Common myeloid progenitor, CD34-positive (primary cell): ENCODE data around the gene WDR45.
A peak's percentile ranks its signal among the peaks of the same experiment; 100 is the strongest.

Experiments used
- CTCF ChIA-PET: fragments of 350-600 bp; sonication (Branson Sonifier 250); formaldehyde crosslinking; loops from one replicate; lab custom pipeline; 2021; ENCODE audit warnings: antibody characterized with exemption; lab: Charles Lee
- POLR2A ChIA-PET: fragments of 350-600 bp; sonication (Branson Sonifier 250); formaldehyde crosslinking; loops from one replicate; lab custom pipeline; 2021; ENCODE audit warnings: antibody characterized with exemption; lab: Charles Lee
- DNase-seq, 3 donors: peaks; one replicate each; pipeline versions ENCODE4 v3.0.0 to v3.0.0-alpha.2; 2013
- H3K27ac ChIP-seq, 2 experiments: 1 replicate in 1 of 2; 2 replicates in 1 of 2; pipeline ENCODE4 v1.7.0; 2013; ENCODE audit warnings: inconsistent platforms in 2 of 2, low read length in 2 of 2, mild to moderate bottlenecking in 2 of 2, low read depth in 1 of 2, moderate library complexity in 1 of 2; ENCODE audit not compliant: severe bottlenecking in 2 of 2, insufficient read depth in 1 of 2, poor library complexity in 1 of 2
- H3K27me3 ChIP-seq, 5 experiments: replicated peaks in 2 of 5; 1 replicate in 3 of 5; 2 replicates in 2 of 5; pipeline versions ENCODE4 v1.6.1 to v1.7.0; 2013; ENCODE audit warnings: low read length in 4 of 5, mild to moderate bottlenecking in 2 of 5, moderate library complexity in 2 of 5, inconsistent platforms in 1 of 5; ENCODE audit not compliant: insufficient read depth in 5 of 5, control insufficient read depth in 4 of 5
- H3K36me3 ChIP-seq, 4 experiments: 1 replicate in 2 of 4; 2 replicates in 2 of 4; pipeline versions ENCODE4 v1.6.1 to v1.7.0; 2013; ENCODE audit warnings: low read length in 3 of 4, control low read depth in 1 of 4, mild to moderate bottlenecking in 1 of 4; ENCODE audit not compliant: control insufficient read depth in 4 of 4, insufficient read depth in 4 of 4
- H3K4me1 ChIP-seq, 4 experiments: 1 replicate in 3 of 4; 2 replicates in 1 of 4; pipeline versions ENCODE4 v1.6.1 to v1.7.1; 2013; ENCODE audit warnings: low read length in 3 of 4, mild to moderate bottlenecking in 3 of 4, control low read depth in 1 of 4, inconsistent platforms in 1 of 4, moderate library complexity in 1 of 4; ENCODE audit not compliant: control insufficient read depth in 4 of 4, insufficient read depth in 4 of 4; ENCODE audit errors: control extremely low read depth in 1 of 4
- H3K4me3 ChIP-seq, 7 experiments: 1 replicate in 4 of 7; 2 replicates in 3 of 7; pipeline versions ENCODE4 v1.5.1 to v1.7.0; 2013; ENCODE audit warnings: mild to moderate bottlenecking in 7 of 7, low read length in 6 of 7, moderate library complexity in 6 of 7, inconsistent platforms in 2 of 7, low read depth in 2 of 7, control low read depth in 1 of 7; ENCODE audit not compliant: insufficient read depth in 4 of 7, control insufficient read depth in 1 of 7; ENCODE audit errors: extremely low read depth in 1 of 7
- H3K9me3 ChIP-seq, 5 experiments: 1 replicate in 4 of 5; 2 replicates in 1 of 5; pipeline versions ENCODE4 v1.6.1 to v1.7.1; 2013; ENCODE audit warnings: low read length in 4 of 5, mild to moderate bottlenecking in 2 of 5, inconsistent platforms in 1 of 5, low read depth in 1 of 5, moderate library complexity in 1 of 5; ENCODE audit not compliant: control insufficient read depth in 4 of 5, insufficient read depth in 2 of 5; ENCODE audit errors: control extremely low read depth in 1 of 5
- WGBS: methylation state at CpG from one replicate; pipeline ENCODE4 v1.1.5; 2013; ENCODE audit not compliant: insufficient coverage; 5-methylcytosine and 5-hydroxymethylcytosine counted together

Gene WDR45

GRCh38 chrX:49103637-49104036, 23.9 kb upstream of the WDR45 start:
- Histone ChIP-seq H3K27ac (no peak overlapping the region), H3K9me3 (no peaks in the 10 kb centered on the region), H3K27me3 (no peaks in the 10 kb centered on the region), H3K4me1 (peaks cover 0 to 12% (median 6%) of the 10 kb centered on the region in 4 experiments), H3K4me3 (no peak overlapping the region), H3K36me3 (no peaks in the 10 kb centered on the region)
- ChIA-PET POLR2A (no interaction called here), CTCF (interaction anchor here (0.7 to 1.7 kb wide), 2 partner anchors 16 to 46 kb away, joined by 3 read pairs; no protein-coding TSS in a partner anchor)
- WGBS, result 53% methylated on average over 2 of the region's 3 CpGs
- DNase-seq, result no peak

DNA sequence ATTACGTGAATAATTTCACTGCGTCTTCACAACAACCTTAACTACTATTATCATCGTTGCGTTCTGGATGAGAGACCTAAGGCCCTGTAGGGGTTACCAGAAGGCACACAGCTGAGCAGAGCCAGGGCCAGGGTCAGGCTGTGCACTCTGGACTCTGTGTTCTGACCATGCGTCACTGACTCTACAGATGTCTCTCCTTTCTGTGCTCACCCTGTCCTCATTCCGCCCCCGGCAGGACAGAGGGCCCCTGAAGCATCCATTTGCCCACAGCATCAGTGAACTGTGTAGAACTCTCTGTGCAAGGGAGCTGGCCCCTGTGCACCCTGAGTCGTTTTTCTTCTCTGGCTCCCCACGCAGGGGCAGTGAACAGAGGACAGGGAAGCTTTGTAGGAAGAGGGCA, 22.5 kb upstream of the WDR45 start:
- H3K4me3 ChIP-seq, result no peak overlapping the region
- 92% methylated on average over 5 of the region's 9 CpGs for WGBS
- DNase-seq, result no peak
- H3K36me3 ChIP-seq, result no peaks in the 10 kb centered on the region
- ChIA-PET POLR2A (no interaction called here), CTCF (interaction anchor here (0.7 to 1.0 kb wide), 2 partner anchors 10 to 77 kb away, joined by 3 read pairs; no protein-coding TSS in a partner anchor)
- peaks cover 0 to 12% (median 6%) of the 10 kb centered on the region in 4 experiments for H3K4me1 ChIP-seq
- no peaks in the 10 kb centered on the region for H3K27me3 ChIP-seq
- H3K27ac ChIP-seq, result no peak overlapping the region
- H3K9me3 ChIP-seq, result no peaks in the 10 kb centered on the region

GRCh38 chrX:49101629-49101984, 21.9 kb upstream of the WDR45 start:
- Histone ChIP-seq H3K9me3 (no peaks in the 10 kb centered on the region), H3K36me3 (no peaks in the 10 kb centered on the region), H3K27ac (peak overlapping the region in 1 of 2 experiments; percentile 64), H3K4me1 (peaks cover 0 to 12% (median 6%) of the 10 kb centered on the region in 4 experiments), H3K27me3 (no peaks in the 10 kb centered on the region), H3K4me3 (peak overlapping the region; percentile 19 to 87 (median 73))
- DNase-seq, result no peak
- 43% methylated on average over 9 of the region's 9 CpGs for WGBS
- POLR2A ChIA-PET, result interaction anchor here (1.0 to 1.1 kb wide), 2 partner anchors 59 to 99 kb away, joined by 3 to 4 read pairs; no protein-coding TSS in a partner anchor
- CTCF ChIA-PET, result interaction anchor here (0.7 to 1.0 kb wide), 2 partner anchors 11 to 77 kb away, joined by 3 read pairs; no protein-coding TSS in a partner anchor

DNA sequence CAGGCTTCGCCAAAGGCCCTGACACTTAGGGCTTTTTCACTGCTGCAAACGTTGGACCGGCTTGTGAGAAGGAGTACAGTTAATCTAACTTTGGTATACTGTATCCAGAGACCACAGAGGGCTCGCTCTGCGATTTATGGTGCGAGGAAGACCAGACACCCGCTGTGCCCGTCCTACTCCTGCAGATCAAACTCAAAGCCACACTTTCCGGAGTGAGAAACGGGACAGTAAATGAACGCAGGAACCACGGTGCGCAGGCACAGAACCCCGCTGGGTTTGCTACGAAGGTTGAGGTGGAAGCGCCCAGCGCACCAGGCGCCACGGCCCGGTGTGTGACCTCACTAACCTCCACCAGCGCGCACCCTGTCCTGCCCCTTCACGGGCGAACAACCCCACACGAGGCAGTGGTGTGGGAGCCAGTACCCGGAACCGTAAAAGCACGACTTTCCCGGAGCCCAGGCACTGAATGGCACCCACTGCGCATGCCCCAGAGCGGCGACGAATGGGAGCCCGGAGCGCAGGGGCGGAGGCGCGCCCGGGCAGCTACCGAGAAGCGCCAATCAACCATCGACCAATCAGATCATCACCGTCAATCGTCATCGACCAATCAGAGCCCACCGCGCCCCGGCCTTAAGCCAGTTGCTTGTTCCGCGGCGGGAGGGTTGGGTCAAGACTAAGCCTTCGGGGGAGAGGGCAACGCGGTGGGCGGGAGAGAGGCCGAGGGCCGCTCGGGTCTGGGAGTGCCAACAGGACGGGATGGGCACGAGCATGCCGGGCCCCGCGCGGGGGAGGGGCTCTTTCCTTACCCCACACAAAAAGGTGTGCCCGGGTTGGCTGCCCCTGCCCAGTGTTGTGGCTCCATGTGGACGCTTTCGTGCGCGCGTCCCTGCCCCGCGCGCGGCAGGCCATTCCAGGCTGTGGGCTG, 21.3 kb upstream of the WDR45 start:
- DNase-seq, result peak; percentile 88 to 92 (median 91)
- Histone ChIP-seq H3K27me3 (no peaks in the 10 kb centered on the region), H3K27ac (peak overlapping the region; percentile 67 to 79), H3K4me3 (peak overlapping the region; percentile 48 to 87 (median 73)), H3K9me3 (no peaks in the 10 kb centered on the region), H3K4me1 (peaks cover 0 to 12% (median 6%) of the 10 kb centered on the region in 4 experiments), H3K36me3 (no peaks in the 10 kb centered on the region)
- POLR2A ChIA-PET, result interaction anchor here (1.0 to 1.1 kb wide), 2 partner anchors 58 to 98 kb away, joined by 3 to 4 read pairs; no protein-coding TSS in a partner anchor
- WGBS, result 48% methylated on average over 68 of the region's 74 CpGs
- CTCF ChIA-PET, result interaction anchor here (0.6 kb wide), 1 partner anchor 11 kb away, joined by 3 read pairs; no protein-coding TSS in a partner anchor

- no peak overlapping the region for H3K4me3 ChIP-seq
- 100% methylated on average over 2 of the region's 4 CpGs for WGBS
- no peak for DNase-seq
- no peaks in the 10 kb centered on the region for H3K27me3 ChIP-seq
- no peak overlapping the region for H3K27ac ChIP-seq
- peaks cover 0 to 7% (median 4%) of the 10 kb centered on the region in 4 experiments for H3K4me1 ChIP-seq
- H3K9me3 ChIP-seq, result no peaks in the 10 kb centered on the region
- ChIA-PET CTCF (interaction anchor here (1.7 kb wide), 1 partner anchor 36 kb away, joined by 3 read pairs; no protein-coding TSS in a partner anchor), POLR2A (no interaction called here)
- no peaks in the 10 kb centered on the region for H3K36me3 ChIP-seq
These were observed 16.7 kb upstream of the WDR45 start for GRCh38 chrX:49096419-49096818.

GRCh38 chrX:49089553-49089952, 9.9 kb upstream of the WDR45 start:
- Histone ChIP-seq H3K4me1 (no peaks in the 10 kb centered on the region), H3K36me3 (no peaks in the 10 kb centered on the region), H3K27ac (no peak overlapping the region), H3K9me3 (no peaks in the 10 kb centered on the region), H3K27me3 (no peaks in the 10 kb centered on the region), H3K4me3 (no peak overlapping the region)
- DNase-seq, result no peak
- ChIA-PET CTCF (no interaction called here), POLR2A (no interaction called here)
- WGBS, result 100% methylated on average over 2 of the region's 4 CpGs
